Heart right ventricle (tissue), 16 donors: ENCODE data around the gene UBA5. TPM values are rescaled to one million over a fixed set of nuclear protein-coding genes. Genes with fewer than 3 reads are reported as not detected.

Source experiments
- ATAC-seq, 8 donors: fragments of 200-7000 bp; cut with Tn5 transposase; one replicate each; pipeline ENCODE4 v1.9.1; 2020; ENCODE audit warnings: mild to moderate bottlenecking in 8 of 8, moderate library complexity in 8 of 8, moderate number of reproducible peaks in 1 of 8
- DNase-seq, 2 donors: peaks; one replicate each; pipeline ENCODE4 v3.0.0-alpha.2; 2020
- H3K27ac ChIP-seq, 10 donors: fragments of 200-600 bp; sonication (generic) in 2 of 10; one replicate each; pipeline versions ENCODE4 v1.5.0 to v1.8.0; 2020 to 2022; ENCODE audit warnings: mild to moderate bottlenecking in 3 of 10
- H3K27me3 ChIP-seq, 7 donors: fragments of 200-600 bp; one replicate each; pipeline ENCODE4 v1.8.0; 2021 to 2022; ENCODE audit warnings: mild to moderate bottlenecking in 2 of 7
- H3K36me3 ChIP-seq, 9 donors: fragments of 200-600 bp; sonication (generic) in 1 of 9; one replicate each; pipeline versions ENCODE4 v1.5.0 to v1.8.0; 2020 to 2022; ENCODE audit warnings: mild to moderate bottlenecking in 2 of 9
- H3K4me1 ChIP-seq, 9 donors: fragments of 200-600 bp; sonication (generic) in 1 of 9; one replicate each; pipeline versions ENCODE4 v1.5.0 to v1.8.0; 2020 to 2022; ENCODE audit warnings: mild to moderate bottlenecking in 4 of 9
- H3K4me3 ChIP-seq, 10 donors: fragments of 200-600 bp; sonication (generic) in 2 of 10; one replicate each; pipeline versions ENCODE4 v1.5.0 to v1.8.0; 2020 to 2022; ENCODE audit warnings: mild to moderate bottlenecking in 7 of 10, moderate library complexity in 2 of 10
- H3K9me3 ChIP-seq, 11 donors: fragments of 200-600 bp in 10 of 11; sonication (generic) in 2 of 11; one replicate each; pipeline versions ENCODE4 v1.5.0 to v1.8.0; 2013 to 2022; ENCODE audit warnings: mild to moderate bottlenecking in 2 of 11, control low read depth in 1 of 11, moderate library complexity in 1 of 11
- WGBS, 2 donors: extraction: QIAGEN DNeasy Blood & Tissue Kit; methylation state at CpG; one replicate each; pipeline ENCODE4 v1.1.7; 2013; ENCODE audit warnings: inconsistent platforms in 1 of 2; 5-methylcytosine and 5-hydroxymethylcytosine counted together
- intact Hi-C, 10 donors: fragments of 100-400 bp; cut with DNase I; formaldehyde crosslinking; loops; one replicate each; pipeline versions ENCODE4 v1.11.1 to v1.14.2; 2022
- polyA plus RNA-seq, 2 donors: library from polyadenylated mRNA; stranded (reverse); fragments of 200-250 nt; gene quantifications; one replicate each; pipeline ENCODE4 v1.2.3, GENCODE V29; 2013
- total RNA-seq, 10 donors: library from RNA; stranded (reverse); fragmentation: NEBNext Ultra II Directional in 3 of 10; extraction: Animal tissue kit (Norgen Biotek cat#: 25700) in 3 of 10; gene quantifications; one replicate each; pipeline versions ENCODE4 v1.2.1 to v1.2.4, GENCODE V29; 2021 to 2023
- TF ChIP-seq, protein P1 (sequence below), 9 donors: fragments of 200-600 bp; sonication (generic) in 2 of 9; IDR thresholded peaks; one replicate each; pipeline versions ENCODE4 v1.5.0 to v1.8.0; 2021 to 2022; ENCODE audit warnings: antibody characterized with exemption in 9 of 9, mild to moderate bottlenecking in 5 of 9, moderate library complexity in 1 of 9
- donor health status: Arrhythmogenic right ventricular cardiomyopathy.
- donor health status: ischemic (EF 13 %, LVEDD 7.1; RV severe dilation, severe dysfunction).
- donor health status: healthy with polysubstance abuse.
- donor health status: DM: no; HTN: yes; CAD: no.
- donor health status: DM: no; HTN: no; CAD: no.
- donor health status: ischemic (EF 25% LVEDD 6.9; RV normal size, moderate dysfunction).
- donor health status: ischemic (EF 25% LVEDD 5.7; RV mildly dilated, moderate dysfunction).
- donor health status: healthy.
- donor health status: DM: yes; HTN: yes; CAD: no.
- donor health status: Ischemic cardiomyopathy.
- donor health status: ischemic (EF 35%, LVEDD 5.7; RV mildly dilated, moderate dysfunction).
- donor health status: nonischemic (EF 11% LVEDD 7.7; RV severe dilation, severe dysfunction).
- donor health status: DM: yes; HTN: yes; CAD: no.
- donor health status: PGD.
- donor health status: ischemic (EF 29% LVEDD 5.4; RV normal size, mild dysfunction).
- donor health status: nonischemic (EF 23%, LVEDD 6.1; RV moderate dilation, normal function).

Gene UBA5
- total and polyA plus RNA-seq, 12 donors, result 29.8 to 43.1 (median 37.6) TPM

- Histone ChIP-seq H3K36me3 (peaks cover 0 to 81% (median 27%) of the 10 kb centered on the region in 9 donors), H3K4me3 (no peak overlapping the region), H3K27me3 (no peaks in the 10 kb centered on the region), H3K27ac (no peak overlapping the region), H3K4me1 (peaks cover 0 to 12% (median under 1%) of the 10 kb centered on the region in 9 donors), H3K9me3 (peaks cover 0 to 7% (median 0%) of the 10 kb centered on the region in 11 donors)
- TF ChIP-seq, protein P1, sequence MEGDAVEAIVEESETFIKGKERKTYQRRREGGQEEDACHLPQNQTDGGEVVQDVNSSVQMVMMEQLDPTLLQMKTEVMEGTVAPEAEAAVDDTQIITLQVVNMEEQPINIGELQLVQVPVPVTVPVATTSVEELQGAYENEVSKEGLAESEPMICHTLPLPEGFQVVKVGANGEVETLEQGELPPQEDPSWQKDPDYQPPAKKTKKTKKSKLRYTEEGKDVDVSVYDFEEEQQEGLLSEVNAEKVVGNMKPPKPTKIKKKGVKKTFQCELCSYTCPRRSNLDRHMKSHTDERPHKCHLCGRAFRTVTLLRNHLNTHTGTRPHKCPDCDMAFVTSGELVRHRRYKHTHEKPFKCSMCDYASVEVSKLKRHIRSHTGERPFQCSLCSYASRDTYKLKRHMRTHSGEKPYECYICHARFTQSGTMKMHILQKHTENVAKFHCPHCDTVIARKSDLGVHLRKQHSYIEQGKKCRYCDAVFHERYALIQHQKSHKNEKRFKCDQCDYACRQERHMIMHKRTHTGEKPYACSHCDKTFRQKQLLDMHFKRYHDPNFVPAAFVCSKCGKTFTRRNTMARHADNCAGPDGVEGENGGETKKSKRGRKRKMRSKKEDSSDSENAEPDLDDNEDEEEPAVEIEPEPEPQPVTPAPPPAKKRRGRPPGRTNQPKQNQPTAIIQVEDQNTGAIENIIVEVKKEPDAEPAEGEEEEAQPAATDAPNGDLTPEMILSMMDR (IDR thresholded peaks at IDR 0.05), result no peak
- ATAC-seq, result no peak
- no peak for DNase-seq
- 97% methylated on average over 1 of the region's 1 CpG for WGBS, 2 donors
- intact Hi-C loops, result no loop called here
Measured at GRCh38 chr3:132625613-132626012, 34.5 kb upstream of the UBA5 start.

DNA sequence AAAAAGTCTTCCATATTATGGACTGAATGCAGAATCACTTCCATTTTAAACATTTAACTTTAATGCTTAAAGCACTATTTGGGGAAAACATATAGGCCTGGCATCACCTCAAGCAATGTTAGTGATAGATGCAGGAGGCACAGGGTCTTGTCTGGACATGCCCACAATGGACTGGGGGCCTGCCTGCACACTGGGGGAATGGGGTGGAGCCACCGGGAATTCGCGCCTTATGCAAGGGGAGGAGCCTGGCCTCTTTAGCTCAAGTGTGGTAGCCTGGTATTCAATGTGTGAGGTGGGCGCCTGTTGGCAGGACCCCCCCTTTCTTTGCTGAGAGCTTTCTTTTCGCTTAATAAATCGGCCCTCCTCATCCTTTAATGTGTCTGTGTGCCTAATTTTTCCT is 33.2 kb upstream of the UBA5 start:
- intact Hi-C loops, result no loop called here
- Histone ChIP-seq H3K27me3 (no peaks in the 10 kb centered on the region), H3K27ac (no peak overlapping the region), H3K4me3 (no peak overlapping the region), H3K36me3 (peaks cover 0 to 82% (median 27%) of the 10 kb centered on the region in 9 donors), H3K9me3 (no peaks in the 10 kb centered on the region), H3K4me1 (peaks cover 0 to 10% (median 0%) of the 10 kb centered on the region in 9 donors)
- TF ChIP-seq, protein P1 (IDR thresholded peaks at IDR 0.05), result no peak
- 95 to 97% methylated on average over 6 of the region's 6 CpGs for WGBS, 2 donors
- DNase-seq (no peak), ATAC-seq (no peak)

DNA sequence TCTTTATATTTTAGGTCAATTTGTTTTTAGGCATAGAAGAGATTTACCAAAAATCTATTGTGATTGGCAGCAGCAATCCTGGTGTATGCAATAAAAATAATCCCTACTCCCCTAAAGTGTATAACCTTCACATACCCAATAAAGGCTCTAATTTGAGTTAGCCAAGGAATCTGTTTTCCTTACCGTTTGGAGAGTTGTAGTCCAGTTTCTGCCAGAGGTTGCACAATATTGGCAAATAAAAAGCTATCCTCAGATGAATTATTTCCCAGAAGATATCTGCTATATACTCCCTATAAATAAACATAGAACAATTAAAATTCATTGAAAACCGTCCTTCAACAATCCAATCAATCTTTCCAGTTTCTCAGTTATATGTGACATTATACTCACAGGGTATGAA is 32.0 kb upstream of the UBA5 start:
- WGBS, 2 donors, result 72 to 86% methylated on average over 2 of the region's 2 CpGs
- peaks cover 0 to 5% (median 0%) of the 10 kb centered on the region in 9 donors for H3K4me1 ChIP-seq
- H3K9me3 ChIP-seq, result no peaks in the 10 kb centered on the region
- no peak overlapping the region for H3K27ac ChIP-seq
- no peak for DNase-seq
- intact Hi-C loops, result no loop called here
- H3K4me3 ChIP-seq, result no peak overlapping the region
- peaks cover 0 to 82% (median 27%) of the 10 kb centered on the region in 9 donors for H3K36me3 ChIP-seq
- no peak for ATAC-seq
- no peaks in the 10 kb centered on the region for H3K27me3 ChIP-seq
- TF ChIP-seq, protein P1 (IDR thresholded peaks at IDR 0.05), result no peak

DNA sequence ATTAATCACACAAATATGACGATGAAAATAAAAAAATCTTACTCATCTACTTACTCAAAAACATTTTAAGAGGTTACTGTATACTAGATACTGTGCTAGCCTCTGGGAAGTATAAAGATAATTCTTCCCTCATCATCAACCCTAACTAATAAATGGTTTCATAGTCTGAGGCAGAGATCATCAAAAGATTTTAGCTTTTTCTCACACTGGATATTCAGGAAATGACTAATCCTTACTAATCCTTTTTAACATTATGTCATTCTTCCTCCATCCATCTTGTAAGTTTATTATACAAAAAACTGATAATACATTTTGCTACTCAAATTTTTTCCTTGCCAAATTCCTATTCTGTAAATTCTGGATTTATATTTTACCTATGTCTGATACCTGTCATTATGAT is 30.2 kb upstream of the UBA5 start:
- ATAC-seq, result peak in 1 of 8 donors; percentile 52
- TF ChIP-seq, protein P1 (IDR thresholded peaks at IDR 0.05), result no peak
- Histone ChIP-seq H3K36me3 (peaks cover 0 to 77% (median 27%) of the 10 kb centered on the region in 9 donors), H3K4me3 (no peak overlapping the region), H3K27ac (peak overlapping the region in 2 of 10 donors; percentile 9 to 65), H3K9me3 (no peaks in the 10 kb centered on the region), H3K4me1 (peaks cover 0 to 5% (median 0%) of the 10 kb centered on the region in 9 donors), H3K27me3 (no peaks in the 10 kb centered on the region)
- WGBS, 2 donors, result 61 to 66% methylated on average over 1 of the region's 1 CpG
- no peak for DNase-seq
- intact Hi-C loops, result no loop called here
